ENCODE results near the gene CNTNAP2. TPM values are rescaled to one million over a fixed set of nuclear protein-coding genes. Genes with fewer than 3 reads are reported as not detected.

Gene CNTNAP2
- total RNA-seq, 1 donor from 2014 or later, result 5.4 TPM

DNA sequence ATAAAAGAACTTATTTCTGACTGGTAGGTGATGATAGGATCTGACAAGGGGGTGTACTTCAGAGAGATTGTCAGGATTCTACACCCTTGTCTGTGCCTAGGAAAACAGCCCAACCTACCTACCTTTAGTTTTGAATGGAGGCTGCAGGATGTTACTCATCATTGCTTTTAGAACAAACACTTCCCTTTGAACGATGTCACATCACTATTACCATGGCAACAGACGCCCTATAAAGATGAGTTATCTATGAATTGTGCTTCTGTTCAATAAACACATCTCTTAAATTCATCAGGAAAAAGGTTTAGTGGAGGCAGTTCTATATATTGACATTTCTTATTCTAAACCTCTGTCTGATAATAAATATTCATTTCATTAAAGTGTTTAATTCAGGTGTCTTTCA is 362.4 kb downstream of the CNTNAP2 start:
- Mint-ChIP-seq H3K27me3 (ENCODE audit: unreplicated experiment) (no peaks in the 10 kb centered on the region), H3K4me3 (ENCODE audit: unreplicated experiment) (no peak overlapping the region), H3K4me1 (ENCODE audit: unreplicated experiment) (no peaks in the 10 kb centered on the region), H3K27ac (ENCODE audit: unreplicated experiment) (no peak overlapping the region), H3K9me3 (ENCODE audit: unreplicated experiment) (no peaks in the 10 kb centered on the region), H3K36me3 (ENCODE audit: low read depth, unreplicated experiment) (no peaks in the 10 kb centered on the region)
- DNase-seq (ENCODE audit: low spot score), result no peak
- TF ChIP-seq, protein P1, sequence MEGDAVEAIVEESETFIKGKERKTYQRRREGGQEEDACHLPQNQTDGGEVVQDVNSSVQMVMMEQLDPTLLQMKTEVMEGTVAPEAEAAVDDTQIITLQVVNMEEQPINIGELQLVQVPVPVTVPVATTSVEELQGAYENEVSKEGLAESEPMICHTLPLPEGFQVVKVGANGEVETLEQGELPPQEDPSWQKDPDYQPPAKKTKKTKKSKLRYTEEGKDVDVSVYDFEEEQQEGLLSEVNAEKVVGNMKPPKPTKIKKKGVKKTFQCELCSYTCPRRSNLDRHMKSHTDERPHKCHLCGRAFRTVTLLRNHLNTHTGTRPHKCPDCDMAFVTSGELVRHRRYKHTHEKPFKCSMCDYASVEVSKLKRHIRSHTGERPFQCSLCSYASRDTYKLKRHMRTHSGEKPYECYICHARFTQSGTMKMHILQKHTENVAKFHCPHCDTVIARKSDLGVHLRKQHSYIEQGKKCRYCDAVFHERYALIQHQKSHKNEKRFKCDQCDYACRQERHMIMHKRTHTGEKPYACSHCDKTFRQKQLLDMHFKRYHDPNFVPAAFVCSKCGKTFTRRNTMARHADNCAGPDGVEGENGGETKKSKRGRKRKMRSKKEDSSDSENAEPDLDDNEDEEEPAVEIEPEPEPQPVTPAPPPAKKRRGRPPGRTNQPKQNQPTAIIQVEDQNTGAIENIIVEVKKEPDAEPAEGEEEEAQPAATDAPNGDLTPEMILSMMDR (IDR thresholded peaks at IDR 0.05; ENCODE audit: unreplicated experiment), result no peak

DNA sequence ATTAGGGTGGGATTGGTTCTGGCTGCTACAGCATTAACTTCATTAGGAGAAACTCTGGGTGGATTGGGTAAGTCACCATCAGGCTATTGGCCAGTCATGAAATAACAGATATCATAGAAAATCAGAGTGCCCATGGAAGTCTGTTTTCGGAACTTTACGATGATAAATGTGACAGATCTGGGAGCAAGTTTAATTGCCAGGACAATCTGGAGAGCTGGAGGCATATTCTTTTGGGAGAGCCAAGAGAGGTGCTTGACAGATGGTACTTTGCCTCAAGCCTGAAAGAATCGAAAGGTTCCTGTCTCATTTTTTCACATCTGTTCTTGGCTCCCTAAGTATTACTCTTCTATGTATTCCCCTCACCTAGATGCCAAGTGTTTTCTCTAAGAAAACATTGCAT is 369.9 kb downstream of the CNTNAP2 start:
- Mint-ChIP-seq H3K4me3 (ENCODE audit: unreplicated experiment) (no peak overlapping the region), H3K4me1 (ENCODE audit: unreplicated experiment) (no peaks in the 10 kb centered on the region)

DNA sequence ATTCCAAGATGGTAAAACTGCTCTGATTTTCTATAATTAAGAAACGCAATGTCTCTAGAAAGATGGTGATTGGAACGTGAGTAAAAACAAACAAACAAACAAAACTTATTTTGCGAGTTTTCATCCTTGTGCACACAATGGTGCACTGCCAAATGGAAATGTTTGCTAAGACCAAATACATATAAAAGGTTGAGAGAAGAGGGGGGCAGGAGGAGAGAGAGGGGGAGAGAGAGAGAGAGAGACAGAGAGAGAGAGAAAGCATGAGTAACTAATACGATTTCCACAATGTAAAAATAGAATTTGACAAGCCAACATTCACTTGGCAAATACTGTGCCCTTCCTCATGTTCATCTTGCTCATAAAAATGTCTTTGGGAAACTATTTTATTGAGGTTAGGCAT is 375.4 kb downstream of the CNTNAP2 start:
- no peak overlapping the region for H3K27ac Mint-ChIP-seq (ENCODE audit: unreplicated experiment)
- H3K36me3 Mint-ChIP-seq (ENCODE audit: low read depth, unreplicated experiment), result no peaks in the 10 kb centered on the region
- H3K4me1 Mint-ChIP-seq (ENCODE audit: unreplicated experiment), result no peaks in the 10 kb centered on the region

More for the DNA sequence above, 369.9 kb downstream of the CNTNAP2 start:
- TF ChIP-seq, protein P1 (IDR thresholded peaks at IDR 0.05; ENCODE audit: unreplicated experiment), result no peak
- Mint-ChIP-seq H3K36me3 (ENCODE audit: low read depth, unreplicated experiment) (no peaks in the 10 kb centered on the region), H3K27ac (ENCODE audit: unreplicated experiment) (no peak overlapping the region), H3K27me3 (ENCODE audit: unreplicated experiment) (no peaks in the 10 kb centered on the region), H3K9me3 (ENCODE audit: unreplicated experiment) (peaks cover 6% of the 10 kb centered on the region)
- DNase-seq (ENCODE audit: low spot score), result no peak

DNA sequence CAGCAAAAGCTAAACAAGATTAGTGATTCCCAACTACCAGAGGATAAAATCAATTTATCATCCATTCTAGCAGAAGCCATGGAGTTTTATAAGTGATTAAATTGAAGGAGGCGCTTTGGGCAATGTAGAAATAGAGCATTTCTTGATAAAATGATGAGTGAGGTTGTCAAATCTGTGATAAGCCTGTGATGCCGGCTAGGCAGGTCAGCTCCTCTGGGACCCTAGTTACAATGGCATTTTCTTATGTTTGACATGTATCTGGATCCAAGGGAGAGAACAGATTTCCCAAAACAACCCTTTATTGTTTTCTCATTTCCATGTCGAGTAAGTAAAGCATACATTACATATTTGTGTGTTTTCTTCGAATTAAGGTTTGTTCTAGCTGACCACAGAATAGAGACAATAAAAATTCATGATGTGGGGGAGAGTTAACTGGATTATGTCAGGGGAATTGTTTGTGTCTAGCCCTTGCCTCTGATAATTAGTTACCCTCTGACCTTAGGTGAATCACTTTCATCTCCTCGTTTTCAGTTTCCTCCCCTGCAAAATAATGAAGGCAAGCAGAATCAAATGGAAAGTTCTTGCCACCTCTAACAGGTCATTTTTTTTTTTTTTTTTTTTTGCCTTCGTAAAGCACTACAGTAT is 378.5 kb downstream of the CNTNAP2 start:
- TF ChIP-seq, protein P1 (IDR thresholded peaks at IDR 0.05; ENCODE audit: unreplicated experiment), result no peak
- peaks cover 7% of the 10 kb centered on the region for H3K9me3 Mint-ChIP-seq (ENCODE audit: unreplicated experiment)
- no peaks in the 10 kb centered on the region for H3K36me3 Mint-ChIP-seq (ENCODE audit: low read depth, unreplicated experiment)
- DNase-seq (ENCODE audit: low spot score), result no peak
- H3K4me3 Mint-ChIP-seq (ENCODE audit: unreplicated experiment), result no peak overlapping the region
- H3K27ac Mint-ChIP-seq (ENCODE audit: unreplicated experiment), result no peak overlapping the region
- H3K4me1 Mint-ChIP-seq (ENCODE audit: unreplicated experiment), result no peaks in the 10 kb centered on the region
- H3K27me3 Mint-ChIP-seq (ENCODE audit: unreplicated experiment), result no peaks in the 10 kb centered on the region

More for the DNA sequence above, 375.4 kb downstream of the CNTNAP2 start:
- Mint-ChIP-seq H3K4me3 (ENCODE audit: unreplicated experiment) (no peak overlapping the region), H3K27me3 (ENCODE audit: unreplicated experiment) (no peaks in the 10 kb centered on the region), H3K9me3 (ENCODE audit: unreplicated experiment) (peaks cover 13% of the 10 kb centered on the region)
- TF ChIP-seq, protein P1 (IDR thresholded peaks at IDR 0.05; ENCODE audit: unreplicated experiment), result no peak
- no peak for DNase-seq (ENCODE audit: low spot score)

DNA sequence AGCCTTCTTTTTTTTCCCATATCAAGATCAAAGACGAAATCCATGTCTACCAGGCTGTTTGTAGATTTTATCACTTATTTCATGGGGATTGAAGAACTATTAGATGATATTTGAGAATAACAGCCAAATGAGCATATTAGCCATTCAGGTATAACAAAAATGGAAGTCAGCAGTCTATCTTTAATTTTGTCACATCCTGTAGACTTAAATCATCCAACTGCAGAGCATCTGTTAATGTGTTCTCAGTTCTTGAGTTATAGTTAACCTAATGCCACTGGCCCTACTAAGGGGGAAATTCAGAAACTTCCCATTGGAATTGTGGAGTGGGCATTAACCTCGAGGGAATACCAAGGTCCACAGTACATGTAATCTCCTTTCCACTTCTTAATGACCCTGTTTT is 380.1 kb downstream of the CNTNAP2 start:
- H3K36me3 Mint-ChIP-seq (ENCODE audit: low read depth, unreplicated experiment), result no peaks in the 10 kb centered on the region
- no peaks in the 10 kb centered on the region for H3K27me3 Mint-ChIP-seq (ENCODE audit: unreplicated experiment)
- no peak for DNase-seq (ENCODE audit: low spot score)
- H3K4me1 Mint-ChIP-seq (ENCODE audit: unreplicated experiment), result no peaks in the 10 kb centered on the region
- TF ChIP-seq, protein P1 (IDR thresholded peaks at IDR 0.05; ENCODE audit: unreplicated experiment), result no peak
- H3K4me3 Mint-ChIP-seq (ENCODE audit: unreplicated experiment), result no peak overlapping the region
- H3K27ac Mint-ChIP-seq (ENCODE audit: unreplicated experiment), result no peak overlapping the region
- H3K9me3 Mint-ChIP-seq (ENCODE audit: unreplicated experiment), result peaks cover 7% of the 10 kb centered on the region
